ENCODE measurements around the gene RAB44.

Gene RAB44

DNA sequence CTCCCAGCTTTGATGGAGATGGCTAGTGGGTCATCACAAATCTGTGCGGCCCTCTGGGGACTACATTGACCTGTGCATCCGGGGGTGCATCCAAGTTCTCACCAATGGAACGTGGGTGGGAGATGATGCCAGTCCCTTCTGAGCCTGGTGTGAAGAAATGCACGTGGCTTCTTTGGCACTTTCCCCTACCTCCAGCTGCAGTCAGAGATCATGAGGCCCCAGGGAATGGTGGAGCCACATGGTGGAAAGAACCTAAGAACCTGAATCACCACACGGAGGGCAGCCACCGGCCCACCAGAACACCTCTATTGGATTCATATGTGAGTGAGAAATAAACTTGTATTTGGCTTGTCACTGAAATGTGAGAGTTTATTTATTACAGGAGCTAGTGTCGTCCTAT, 29.0 kb upstream of the RAB44 start:
- DNase-seq, result no peak

- no peak for DNase-seq
Measured at GRCh38 chr6:36669002-36669401, 28.6 kb upstream of the RAB44 start.

GRCh38 chr6:36670271-36670670, 27.4 kb upstream of the RAB44 start:
- DNase-seq, result no peak

- no peak for DNase-seq
Measured at GRCh38 chr6:36671687-36672375, 25.8 kb upstream of the RAB44 start.

DNA sequence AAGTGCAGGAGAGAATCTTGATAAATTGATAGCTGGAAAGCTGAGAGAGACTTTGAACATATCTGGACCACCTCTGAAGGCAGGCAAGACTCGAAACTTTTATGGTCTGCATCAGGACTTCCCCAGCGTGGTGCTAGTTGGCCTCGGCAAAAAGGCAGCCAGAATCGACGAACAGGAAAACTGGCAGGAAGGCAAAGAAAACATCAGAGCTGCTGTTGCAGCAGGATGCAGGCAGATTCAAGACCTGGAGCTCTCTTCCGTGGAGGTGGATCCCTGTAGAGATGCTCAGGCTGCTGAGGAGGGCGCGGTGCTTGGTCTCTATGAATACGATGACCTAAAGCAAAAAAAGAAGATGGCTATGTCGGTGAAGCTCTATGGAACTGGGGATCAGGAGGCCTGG, 23.7 kb upstream of the RAB44 start:
- no peak for DNase-seq

- DNase-seq, result no peak
Measured at GRCh38 chr6:36674942-36675341, 22.7 kb upstream of the RAB44 start.

DNA sequence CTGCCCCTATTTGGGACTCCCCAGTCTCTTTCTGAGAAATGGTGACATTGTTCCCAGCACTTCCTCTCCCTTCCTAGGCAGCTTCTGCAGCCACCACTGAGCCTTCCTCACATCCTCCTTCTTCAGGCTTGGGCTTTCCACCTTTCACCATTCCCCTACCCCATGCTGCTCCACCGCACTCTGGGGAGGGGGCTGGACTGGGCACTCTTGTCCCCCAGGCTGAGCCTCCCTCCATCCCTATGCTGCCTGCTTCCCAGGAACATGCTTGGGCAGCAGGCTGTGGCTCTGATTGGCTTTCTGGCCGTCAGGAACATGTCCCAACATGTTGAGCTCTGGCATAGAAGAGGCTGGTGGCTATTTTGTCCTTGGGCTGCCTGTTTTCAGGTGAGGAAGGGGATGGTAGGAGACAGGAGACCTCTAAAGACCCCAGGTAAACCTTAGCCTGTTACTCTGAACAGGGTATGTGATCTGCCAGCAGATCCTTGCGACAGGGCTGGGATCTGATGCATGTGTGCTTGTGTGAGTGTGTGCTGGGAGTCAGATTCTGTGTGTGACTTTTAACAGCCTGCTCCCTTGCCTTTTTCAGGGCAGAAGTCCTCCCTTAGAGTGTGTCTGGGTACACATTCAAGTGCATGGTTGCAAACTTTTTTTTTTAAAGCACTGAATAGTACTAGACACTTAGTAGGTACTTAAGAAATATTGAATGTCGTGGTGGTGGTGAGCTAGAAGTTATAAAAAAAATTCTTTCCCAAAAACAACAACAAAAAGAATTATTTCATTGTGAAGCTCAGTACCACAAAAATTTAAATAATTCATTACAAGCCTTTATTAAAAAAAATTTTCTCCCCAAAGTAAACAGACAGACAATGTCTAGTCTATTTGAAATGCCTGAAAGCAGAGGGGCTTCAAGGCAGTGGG, 21.2 kb upstream of the RAB44 start:
- DNase-seq, result no peak

DNA sequence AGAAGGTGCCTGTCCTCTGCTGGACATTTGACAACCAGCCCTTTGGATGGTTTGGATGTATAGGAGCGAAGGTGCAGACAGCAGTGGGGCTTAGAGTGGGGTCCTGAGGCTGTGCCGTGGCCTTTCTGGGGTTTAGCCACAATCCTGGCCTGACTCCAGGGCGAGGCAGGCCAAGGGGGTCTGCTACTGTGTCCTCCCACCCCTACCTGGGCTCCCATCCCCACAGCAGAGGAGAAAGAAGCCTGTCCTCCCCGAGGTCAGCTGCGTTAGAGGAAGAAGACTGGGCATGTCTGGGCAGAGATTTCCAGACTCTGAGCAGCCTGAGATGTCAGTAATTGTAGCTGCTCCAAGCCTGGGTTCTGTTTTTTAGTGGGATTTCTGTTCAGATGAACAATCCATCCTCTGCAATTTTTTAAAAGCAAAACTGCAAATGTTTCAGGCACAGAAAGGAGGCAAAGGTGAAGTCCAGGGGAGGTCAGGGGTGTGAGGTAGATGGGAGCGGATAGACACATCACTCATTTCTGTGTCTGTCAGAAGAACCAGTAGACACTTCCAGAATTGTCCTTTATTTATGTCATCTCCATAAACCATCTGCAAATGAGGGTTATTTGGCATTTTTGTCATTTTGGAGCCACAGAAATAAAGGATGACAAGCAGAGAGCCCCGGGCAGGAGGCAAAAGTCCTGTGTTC, 20.4 kb upstream of the RAB44 start:
- no peak for DNase-seq

GRCh38 chr6:36677753-36678487, 19.7 kb upstream of the RAB44 start:
- no peak for DNase-seq

- DNase-seq, result peak; percentile 80 to 86
Measured at GRCh38 chr6:36678488-36679042, 19.1 kb upstream of the RAB44 start, which contains the start of gene CDKN1A. Gene CDKN1A, plus strand, starts transcription at chr6:36678714. Its CDS starts 5,388 bp downstream, at chr6:36684102.

GRCh38 chr6:36679043-36679833, 18.4 kb upstream of the RAB44 start:
- peak; percentile 38 to 44 for DNase-seq

- DNase-seq, result peak; percentile 87 to 92
Measured at GRCh38 chr6:36682328-36683144, 15.1 kb upstream of the RAB44 start.

DNA sequence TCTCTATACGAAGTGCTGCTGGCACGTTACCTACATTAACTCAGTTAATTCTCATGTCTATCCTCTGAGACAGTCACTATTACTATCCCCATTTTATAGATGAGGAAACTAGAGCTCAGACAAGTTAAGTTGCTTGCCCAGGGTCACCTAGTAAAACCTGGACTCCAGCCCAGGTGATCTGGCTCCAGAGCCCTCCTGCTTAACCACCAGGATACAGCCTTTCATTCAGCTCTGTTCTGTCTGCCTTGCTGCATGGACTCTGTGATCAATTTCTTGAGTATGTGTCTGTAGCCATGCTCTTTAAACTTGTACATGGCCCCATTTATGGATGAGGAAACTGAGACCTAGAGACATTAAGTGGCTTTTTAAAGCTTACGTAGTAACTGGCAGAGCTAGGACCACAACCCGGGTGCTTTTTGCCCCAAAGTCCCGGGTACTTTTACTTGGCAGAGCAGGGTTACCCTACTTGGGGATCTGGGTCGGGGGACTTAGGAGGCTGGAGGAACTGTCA, 14.4 kb upstream of the RAB44 start:
- DNase-seq, result no peak

GRCh38 chr6:36683656-36684446, 13.8 kb upstream of the RAB44 start:
- no peak for DNase-seq

- DNase-seq, result no peak
Measured at GRCh38 chr6:36684447-36684812, 13.2 kb upstream of the RAB44 start.

DNA sequence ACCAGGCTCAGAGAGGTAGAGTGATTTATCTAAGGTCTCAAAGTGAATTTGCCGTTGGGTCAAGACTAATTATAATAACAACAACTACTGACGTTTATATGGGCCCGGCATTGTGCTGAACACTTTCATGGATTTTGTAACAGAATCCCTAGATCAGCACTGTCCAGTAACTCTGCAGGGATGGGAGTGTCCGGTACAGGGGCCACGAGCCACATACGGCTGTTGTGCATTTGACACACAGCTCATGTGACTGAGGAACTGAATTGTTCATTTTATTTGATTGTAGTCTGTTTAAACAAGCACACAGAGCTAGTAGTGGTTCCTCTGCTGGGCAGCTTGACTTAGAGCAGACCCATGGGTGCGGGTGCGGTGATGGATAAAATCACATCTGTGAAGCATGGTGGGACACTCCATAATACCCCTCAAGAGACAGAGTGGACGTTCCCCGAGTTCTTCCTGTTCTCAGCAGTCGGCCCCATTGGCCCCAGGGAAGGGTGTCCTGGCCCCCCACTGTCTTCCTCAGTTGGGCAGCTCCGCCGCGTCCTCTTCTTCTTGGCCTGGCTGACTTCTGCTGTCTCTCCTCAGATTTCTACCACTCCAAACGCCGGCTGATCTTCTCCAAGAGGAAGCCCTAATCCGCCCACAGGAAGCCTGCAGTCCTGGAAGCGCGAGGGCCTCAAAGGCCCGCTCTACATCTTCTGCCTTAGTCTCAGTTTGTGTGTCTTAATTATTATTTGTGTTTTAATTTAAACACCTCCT, 12.3 kb upstream of the RAB44 start:
- no peak for DNase-seq

DNA sequence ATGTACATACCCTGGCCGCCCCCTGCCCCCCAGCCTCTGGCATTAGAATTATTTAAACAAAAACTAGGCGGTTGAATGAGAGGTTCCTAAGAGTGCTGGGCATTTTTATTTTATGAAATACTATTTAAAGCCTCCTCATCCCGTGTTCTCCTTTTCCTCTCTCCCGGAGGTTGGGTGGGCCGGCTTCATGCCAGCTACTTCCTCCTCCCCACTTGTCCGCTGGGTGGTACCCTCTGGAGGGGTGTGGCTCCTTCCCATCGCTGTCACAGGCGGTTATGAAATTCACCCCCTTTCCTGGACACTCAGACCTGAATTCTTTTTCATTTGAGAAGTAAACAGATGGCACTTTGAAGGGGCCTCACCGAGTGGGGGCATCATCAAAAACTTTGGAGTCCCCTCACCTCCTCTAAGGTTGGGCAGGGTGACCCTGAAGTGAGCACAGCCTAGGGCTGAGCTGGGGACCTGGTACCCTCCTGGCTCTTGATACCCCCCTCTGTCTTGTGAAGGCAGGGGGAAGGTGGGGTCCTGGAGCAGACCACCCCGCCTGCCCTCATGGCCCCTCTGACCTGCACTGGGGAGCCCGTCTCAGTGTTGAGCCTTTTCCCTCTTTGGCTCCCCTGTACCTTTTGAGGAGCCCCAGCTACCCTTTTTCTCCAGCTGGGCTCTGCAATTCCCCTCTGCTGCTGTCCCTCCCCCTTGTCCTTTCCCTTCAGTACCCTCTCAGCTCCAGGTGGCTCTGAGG, 11.5 kb upstream of the RAB44 start:
- peak; percentile 11 to 58 for DNase-seq
